PC-3 (cell line): Measurements from ENCODE around the gene GPR146. TPM values are rescaled to one million over a fixed set of nuclear protein-coding genes. Genes with fewer than 3 reads are reported as not detected.
"Not testable (repeated sequence)": the region's sequence is repeated elsewhere in the genome, so short reads cannot be mapped to it uniquely, and the experiment has no call there.

ENCODE experiments used
- ATAC-seq: fragments of 200-7000 bp; cut with Tn5 transposase; 2 replicates; pipeline ENCODE4 v1.9.1; 2020; ENCODE audit warnings: mild to moderate bottlenecking, moderate library complexity
- BruUV-seq: library from RNA; stranded (reverse); fragments of 400-500 nt; replicated peaks from 2 replicates; lab custom pipeline; 2021; lab: Mats Ljungman, UMichigan
- CTCF ChIA-PET: fragments of 300-600 bp; sonication (Branson Sonifier 250); formaldehyde crosslinking; loops from one replicate; lab custom pipeline; 2022; ENCODE audit warnings: antibody characterized with exemption; lab: Charles Lee
- POLR2A ChIA-PET: fragments of 300-600 bp; sonication (Branson Sonifier 250); formaldehyde crosslinking; loops from one replicate; lab custom pipeline; 2022; ENCODE audit warnings: antibody characterized with exemption; ENCODE audit not compliant: unreplicated experiment; lab: Charles Lee
- DNase-seq: peaks from one replicate; pipeline ENCODE4 v3.0.0-alpha.2; 2015
- H2AFZ ChIP-seq: fragments of 300-600 bp; sonication (generic); 2 replicates; pipeline ENCODE4 v1.6.0; 2016; ENCODE audit warnings: antibody characterized with exemption, low read length
- H3F3A ChIP-seq: fragments of 300-600 bp; sonication (generic); one replicate; pipeline ENCODE4 v1.6.0; 2017; ENCODE audit warnings: antibody characterized with exemption, low read length, control low read depth, mild to moderate bottlenecking; ENCODE audit not compliant: unreplicated experiment
- H3K27ac ChIP-seq: fragments of 300-600 bp; sonication (generic); 2 replicates; pipeline ENCODE4 v1.5.1; 2016; ENCODE audit warnings: mild to moderate bottlenecking, low read length
- H3K27me3 ChIP-seq: fragments of 300-600 bp; sonication (generic); 2 replicates; pipeline ENCODE4 v1.6.1; 2016; ENCODE audit warnings: low read length, mixed read lengths
- H3K36me3 ChIP-seq: fragments of 300-600 bp; sonication (generic); 2 replicates; pipeline ENCODE4 v1.6.1; 2016; ENCODE audit warnings: low read depth, mixed run types, low read length, mixed read lengths
- H3K4me1 ChIP-seq: fragments of 300-600 bp; sonication (generic); 2 replicates; pipeline ENCODE4 v1.5.1; 2016; ENCODE audit warnings: low read length; ENCODE audit not compliant: insufficient read depth
- H3K4me2 ChIP-seq: fragments of 300-600 bp; sonication (generic); 2 replicates; pipeline ENCODE4 v1.6.0; 2016; ENCODE audit warnings: low read length
- H3K4me3 ChIP-seq: fragments of 300-600 bp; sonication (generic); 2 replicates; pipeline ENCODE4 v1.5.1; 2016; ENCODE audit warnings: mild to moderate bottlenecking, low read length, mixed read lengths
- H3K79me2 ChIP-seq: fragments of 300-600 bp; sonication (generic); 2 replicates; pipeline ENCODE4 v1.6.1; 2017; ENCODE audit warnings: low read length, mixed read lengths
- H3K9ac ChIP-seq: fragments of 300-600 bp; sonication (generic); 2 replicates; pipeline ENCODE4 v1.6.0; 2016; ENCODE audit warnings: mild to moderate bottlenecking, low read length
- H3K9me2 ChIP-seq: fragments of 300-600 bp; sonication (generic); replicated peaks from 2 replicates; pipeline ENCODE4 v1.6.1; 2016; ENCODE audit warnings: mixed run types, low read length, mixed read lengths
- H3K9me3 ChIP-seq: fragments of 300-600 bp; sonication (generic); 2 replicates; pipeline ENCODE4 v1.6.1; 2016; ENCODE audit warnings: low read length, mixed read lengths
- H4K20me1 ChIP-seq: fragments of 300-600 bp; sonication (generic); 2 replicates; pipeline ENCODE4 v1.6.1; 2016; ENCODE audit warnings: low read length, mixed read lengths
- EZH2 ChIP-seq: fragments of 300-600 bp; sonication (generic); IDR thresholded peaks from one replicate; pipeline ENCODE4 v1.6.1; 2017; ENCODE audit warnings: antibody characterized with exemption, mild to moderate bottlenecking, low read length; ENCODE audit not compliant: unreplicated experiment
- EZH2phosphoT487 ChIP-seq: fragments of 300-600 bp; sonication (generic); IDR thresholded peaks from 2 replicates; pipeline ENCODE4 v1.6.1; 2018; ENCODE audit warnings: mild to moderate bottlenecking, antibody characterized with exemption, low read length, borderline replicate concordance
- intact Hi-C: fragments of 100-400 bp; cut with micrococcal nuclease; formaldehyde crosslinking; loops from 2 replicates; pipeline ENCODE4 v1.9.0; 2023
- total RNA-seq: library from RNA; depleted of rRNA; stranded (reverse); fragments of >200 nt; gene quantifications from 2 replicates; pipeline ENCODE4 v1.2.3, GENCODE V29; 2014
- TF ChIP-seq, protein P1 (sequence below): fragments of 300-600 bp; sonication (generic); conservative IDR thresholded peaks from 2 replicates; pipeline ENCODE4 v1.5.1; 2017; ENCODE audit warnings: antibody characterized with exemption, low read depth, mild to moderate bottlenecking, low read length

Gene GPR146
- total RNA-seq, 1 experiment from 2014 or later, result 2.7 TPM

DNA sequence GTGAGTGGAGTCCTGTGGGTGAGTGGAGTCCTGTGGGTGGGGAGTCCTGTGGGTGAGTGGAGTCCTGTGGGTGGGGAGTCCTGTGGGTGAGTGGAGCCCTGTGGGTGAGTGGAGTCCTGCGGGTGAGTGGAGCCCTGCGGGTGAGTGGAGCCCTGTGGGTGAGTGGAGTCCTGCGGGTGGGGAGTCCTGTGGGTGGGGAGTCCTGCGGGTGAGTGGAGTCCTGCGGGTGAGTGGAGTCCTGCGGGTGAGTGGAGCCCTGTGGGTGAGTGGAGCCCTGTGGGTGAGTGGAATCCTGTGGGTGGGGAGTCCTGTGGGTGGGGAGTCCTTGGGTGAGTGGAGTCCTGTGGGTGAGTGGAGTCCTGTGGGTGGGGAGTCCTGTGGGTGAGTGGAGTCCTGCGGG, 41.9 kb upstream of the GPR146 start:
- H3K9me3 ChIP-seq, H3K27me3 ChIP-seq, H3K9ac ChIP-seq, H3K4me2 ChIP-seq, H3K79me2 ChIP-seq, POLR2A ChIA-PET, H2AFZ ChIP-seq, H3K9me2 ChIP-seq, ATAC-seq, intact Hi-C loops, H3K4me3 ChIP-seq, H3K27ac ChIP-seq, H3F3A ChIP-seq, H4K20me1 ChIP-seq, DNase-seq, BruUV-seq, H3K4me1 ChIP-seq, H3K36me3 ChIP-seq, CTCF ChIA-PET: not testable (repeated sequence)

DNA sequence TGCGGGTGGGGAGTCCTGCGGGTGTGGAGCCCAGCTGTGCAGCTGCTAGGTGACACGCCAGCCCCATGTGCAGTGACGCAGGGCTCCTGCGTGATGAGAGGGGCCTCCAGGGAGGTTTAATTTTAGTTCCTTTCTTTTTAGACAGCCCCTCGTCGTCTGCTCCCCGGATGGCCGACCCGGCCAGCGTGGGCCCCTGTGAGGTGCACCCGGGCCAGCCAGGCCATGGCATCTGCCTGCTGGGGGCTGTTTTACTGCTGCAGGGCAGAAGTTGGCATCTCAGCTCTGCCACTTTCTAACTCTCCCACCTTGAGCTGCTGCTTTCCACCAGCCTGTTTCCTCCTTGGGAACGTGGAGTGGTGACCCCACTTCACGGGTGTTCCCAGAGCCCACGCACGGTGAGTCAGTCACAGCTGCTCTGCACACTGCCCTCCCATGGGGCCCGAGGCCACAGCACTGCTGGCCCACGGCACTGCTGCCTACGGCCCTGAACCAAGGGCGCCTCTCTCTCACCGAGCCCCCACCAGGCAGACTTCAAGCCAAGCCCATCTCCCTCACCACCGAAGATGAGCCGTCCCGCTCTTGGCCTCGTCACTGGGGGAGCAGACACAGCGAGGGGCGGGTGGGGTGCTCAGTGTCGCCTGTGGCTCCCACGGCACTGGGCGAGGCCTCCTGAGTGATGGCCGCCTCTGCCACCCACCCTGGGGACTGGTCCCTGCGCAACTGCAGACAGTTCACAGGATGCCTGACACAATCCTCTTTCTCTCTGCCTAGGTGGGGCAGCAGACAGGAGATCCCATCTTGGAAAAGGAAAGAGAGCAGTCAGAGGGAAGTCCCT, 40.1 kb upstream of the GPR146 start:
- no peak overlapping the region for H3K27ac ChIP-seq
- no TSS peak for BruUV-seq
- no peaks in the 10 kb centered on the region for H3K36me3 ChIP-seq
- ChIA-PET CTCF (no interaction called here), POLR2A (no interaction called here)
- ATAC-seq (no peak), DNase-seq (no peak)
- no peaks in the 10 kb centered on the region for H4K20me1 ChIP-seq
- no peaks in the 10 kb centered on the region for H3K4me1 ChIP-seq
- TF ChIP-seq, protein P1, sequence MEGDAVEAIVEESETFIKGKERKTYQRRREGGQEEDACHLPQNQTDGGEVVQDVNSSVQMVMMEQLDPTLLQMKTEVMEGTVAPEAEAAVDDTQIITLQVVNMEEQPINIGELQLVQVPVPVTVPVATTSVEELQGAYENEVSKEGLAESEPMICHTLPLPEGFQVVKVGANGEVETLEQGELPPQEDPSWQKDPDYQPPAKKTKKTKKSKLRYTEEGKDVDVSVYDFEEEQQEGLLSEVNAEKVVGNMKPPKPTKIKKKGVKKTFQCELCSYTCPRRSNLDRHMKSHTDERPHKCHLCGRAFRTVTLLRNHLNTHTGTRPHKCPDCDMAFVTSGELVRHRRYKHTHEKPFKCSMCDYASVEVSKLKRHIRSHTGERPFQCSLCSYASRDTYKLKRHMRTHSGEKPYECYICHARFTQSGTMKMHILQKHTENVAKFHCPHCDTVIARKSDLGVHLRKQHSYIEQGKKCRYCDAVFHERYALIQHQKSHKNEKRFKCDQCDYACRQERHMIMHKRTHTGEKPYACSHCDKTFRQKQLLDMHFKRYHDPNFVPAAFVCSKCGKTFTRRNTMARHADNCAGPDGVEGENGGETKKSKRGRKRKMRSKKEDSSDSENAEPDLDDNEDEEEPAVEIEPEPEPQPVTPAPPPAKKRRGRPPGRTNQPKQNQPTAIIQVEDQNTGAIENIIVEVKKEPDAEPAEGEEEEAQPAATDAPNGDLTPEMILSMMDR, result no peak
- TF ChIP-seq EZH2 (no peak), EZH2phosphoT487 (no peak)
- no peak overlapping the region for H2AFZ ChIP-seq
- H3K79me2 ChIP-seq, result no peaks in the 10 kb centered on the region
- H3K9me2 ChIP-seq, result no peaks in the 10 kb centered on the region
- no peaks in the 10 kb centered on the region for H3K9me3 ChIP-seq
- no peaks in the 10 kb centered on the region for H3F3A ChIP-seq
- H3K9ac ChIP-seq, result no peak overlapping the region
- intact Hi-C loops, result no loop called here
- no peaks in the 10 kb centered on the region for H3K27me3 ChIP-seq
- H3K4me3 ChIP-seq, result no peak overlapping the region
- H3K4me2 ChIP-seq, result no peak overlapping the region

DNA sequence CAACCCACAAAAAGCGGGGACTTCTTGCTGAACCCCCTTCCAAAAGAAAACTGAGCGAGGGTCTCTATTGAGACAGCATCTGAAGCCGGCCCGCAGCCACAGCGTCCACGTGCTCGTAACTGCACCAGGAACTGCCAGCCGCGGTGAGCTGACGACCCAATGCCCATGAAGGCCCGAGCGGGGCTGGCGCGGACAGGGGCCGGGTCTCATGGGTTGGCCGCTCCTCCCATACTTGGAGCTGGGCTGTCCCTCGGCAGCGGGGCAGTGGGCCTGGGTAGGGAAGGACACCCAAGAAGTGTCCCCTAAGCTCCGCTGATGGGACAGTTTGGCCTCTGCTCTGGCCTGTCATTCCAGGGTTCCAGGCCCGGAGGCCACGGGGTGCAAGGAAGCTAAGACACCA, 39.0 kb upstream of the GPR146 start:
- no peaks in the 10 kb centered on the region for H3K4me1 ChIP-seq
- no peak overlapping the region for H3K27ac ChIP-seq
- no peak for ATAC-seq
- H3K27me3 ChIP-seq, result no peaks in the 10 kb centered on the region
- ChIA-PET CTCF (no interaction called here), POLR2A (no interaction called here)
- intact Hi-C loops, result no loop called here
- H4K20me1 ChIP-seq, result no peaks in the 10 kb centered on the region
- H2AFZ ChIP-seq, result no peak overlapping the region
- H3K79me2 ChIP-seq, result no peaks in the 10 kb centered on the region
- no TSS peak for BruUV-seq
- DNase-seq, result no peak
- no peak overlapping the region for H3K4me3 ChIP-seq
- H3F3A ChIP-seq, result no peaks in the 10 kb centered on the region
- no peaks in the 10 kb centered on the region for H3K9me2 ChIP-seq
- H3K4me2 ChIP-seq, result no peak overlapping the region
- no peaks in the 10 kb centered on the region for H3K9me3 ChIP-seq
- no peak for TF ChIP-seq EZH2
- H3K9ac ChIP-seq, result no peak overlapping the region
- H3K36me3 ChIP-seq, result no peaks in the 10 kb centered on the region
